Esophagus muscularis mucosa (tissue), 4 donors: ENCODE measurements around the gene S100A9.

Experiments used
- CTCF ChIP-seq, 3 experiments: fragments of 200-600 bp in 2 of 3; fragments of 450-650 bp in 1 of 3; sonication (generic) in 2 of 3; IDR thresholded peaks; one replicate each; pipeline ENCODE4 v1.5.1; 2017 to 2019; ENCODE audit warnings: antibody characterized with exemption in 3 of 3, mild to moderate bottlenecking in 2 of 3, moderate library complexity in 1 of 3
- EP300 ChIP-seq: sonication (generic); formaldehyde crosslinking; IDR thresholded peaks from one replicate; pipeline ENCODE4 v1.6.1; 2017; ENCODE audit warnings: antibody characterized with exemption
- POLR2A ChIP-seq: fragments of 450-650 bp; IDR thresholded peaks from one replicate; pipeline ENCODE4 v1.6.1; 2017; ENCODE audit warnings: antibody characterized with exemption, moderate library complexity, mild to moderate bottlenecking, low read depth

- TF ChIP-seq CTCF (IDR thresholded peaks at IDR 0.05), result no peak
- TF ChIP-seq EP300, result no peak
- TF ChIP-seq POLR2A, result no peak
These were observed 30.1 kb downstream of the S100A9 start for GRCh38 chr1:153387785-153388184.
